GM21737 (cell line): ENCODE data around the gene ARHGAP24.

Experiments used
- ATAC-seq: cut with Tn5 transposase; IDR thresholded peaks from one replicate; pipeline ENCODE4 v1.9.1; 2021; ENCODE audit warnings: mild to moderate bottlenecking, moderate library complexity; ENCODE audit not compliant: unreplicated experiment

The ARHGAP24 gene

GRCh38 chr4:85772470-85772869 is 297.5 kb downstream of the ARHGAP24 start:
- no peak for ATAC-seq

DNA sequence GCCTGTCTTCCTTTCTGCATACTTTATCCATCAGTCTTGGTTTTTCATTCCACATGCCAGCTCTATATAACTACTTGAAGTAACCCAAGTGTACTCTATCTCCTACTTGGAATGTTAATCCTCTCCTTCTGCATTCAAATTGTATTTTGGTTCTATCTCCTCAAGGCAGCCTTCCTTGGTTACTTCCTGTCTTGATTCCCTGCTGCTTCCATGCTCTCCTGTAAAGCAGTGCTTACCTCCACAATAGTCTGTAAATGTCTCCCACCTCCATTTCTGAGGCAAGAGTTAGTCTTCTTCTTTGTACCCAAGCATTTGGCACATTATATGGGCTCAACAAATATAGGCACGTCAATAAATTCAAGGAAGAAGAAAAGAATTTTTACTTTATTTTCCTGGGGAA is 298.4 kb downstream of the ARHGAP24 start:
- no peak for ATAC-seq

GRCh38 chr4:85774000-85774399 is 299.1 kb downstream of the ARHGAP24 start:
- ATAC-seq = no peak

GRCh38 chr4:85774489-85774888 is 299.5 kb downstream of the ARHGAP24 start:
- ATAC-seq = no peak

DNA sequence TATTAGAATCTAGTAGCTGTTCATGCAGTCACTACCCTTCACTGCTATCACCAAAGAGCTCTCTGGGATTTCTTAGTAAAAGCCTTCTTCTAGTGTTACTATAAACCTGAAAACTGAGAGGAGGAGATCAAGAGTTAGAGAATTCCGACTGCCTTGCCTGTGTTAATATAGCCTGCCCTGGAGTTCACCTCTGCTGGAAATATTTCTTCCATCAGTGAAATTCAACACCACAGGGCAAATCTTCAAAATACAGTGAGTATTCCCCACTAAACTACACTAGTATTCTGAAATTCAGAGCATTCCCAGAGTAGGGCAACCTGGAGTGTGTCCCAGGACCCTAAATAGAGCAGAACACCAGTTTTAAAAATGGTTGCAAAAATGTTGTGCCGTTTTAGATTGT is 301.1 kb downstream of the ARHGAP24 start:
- no peak for ATAC-seq

- no peak for ATAC-seq
These were observed 301.6 kb downstream of the ARHGAP24 start for GRCh38 chr4:85776579-85776978.

DNA sequence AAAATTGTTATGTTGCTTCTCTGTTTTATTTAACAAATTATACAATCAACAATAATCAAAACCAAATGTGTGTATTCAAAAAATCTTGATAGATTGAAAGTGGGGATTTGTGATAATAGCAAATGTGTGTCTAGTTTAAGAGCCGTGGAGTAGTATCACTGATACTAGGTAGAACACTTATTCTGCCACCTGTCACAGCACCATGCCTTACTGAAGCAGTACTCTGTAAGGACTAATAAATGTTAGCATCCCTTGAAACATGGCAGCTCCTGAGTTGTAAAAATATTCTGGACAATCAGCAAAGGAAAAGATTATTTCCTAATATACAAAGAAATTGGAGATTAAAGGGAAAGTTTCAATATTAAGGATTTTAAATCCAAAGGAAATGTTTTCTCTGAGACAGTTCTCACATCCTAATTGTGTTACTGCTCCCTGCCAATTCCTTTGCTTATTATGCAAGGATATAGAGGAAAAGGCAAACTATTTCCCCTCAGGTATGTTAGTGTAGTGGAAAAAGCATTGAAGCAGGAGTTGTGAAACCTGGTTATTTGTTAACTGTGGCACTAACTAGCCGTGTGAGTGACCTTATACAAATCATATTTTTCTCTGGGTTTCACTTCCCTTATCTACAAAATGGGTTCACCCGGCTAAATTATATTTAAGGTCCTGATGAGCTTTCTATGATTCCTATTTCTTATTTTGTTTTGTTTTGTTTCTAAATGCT is 303.1 kb downstream of the ARHGAP24 start:
- ATAC-seq = peak; percentile 77

GRCh38 chr4:85778632-85779131 is 303.7 kb downstream of the ARHGAP24 start:
- peak; percentile 67 for ATAC-seq

GRCh38 chr4:85779165-85779564 is 304.2 kb downstream of the ARHGAP24 start:
- ATAC-seq = no peak

DNA sequence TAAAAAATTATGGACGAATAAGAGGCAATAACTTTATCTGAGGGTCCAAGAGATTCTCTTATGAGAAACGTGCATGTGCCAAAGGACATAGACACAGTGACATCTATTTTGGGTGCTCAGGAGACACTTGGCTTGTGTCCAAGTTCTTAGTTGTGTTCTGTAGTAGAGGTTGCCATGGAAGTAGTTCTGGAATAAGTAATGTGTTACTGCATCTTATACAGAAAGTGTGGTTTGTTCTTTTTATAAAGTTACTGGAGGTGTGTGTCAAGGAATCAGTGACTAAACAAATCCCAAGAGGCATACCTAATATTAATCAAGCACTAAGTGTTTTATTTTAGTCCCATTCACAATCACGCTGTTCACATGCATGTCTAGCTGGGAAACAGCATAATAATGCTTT is 305.7 kb downstream of the ARHGAP24 start:
- peak; percentile 44 for ATAC-seq

DNA sequence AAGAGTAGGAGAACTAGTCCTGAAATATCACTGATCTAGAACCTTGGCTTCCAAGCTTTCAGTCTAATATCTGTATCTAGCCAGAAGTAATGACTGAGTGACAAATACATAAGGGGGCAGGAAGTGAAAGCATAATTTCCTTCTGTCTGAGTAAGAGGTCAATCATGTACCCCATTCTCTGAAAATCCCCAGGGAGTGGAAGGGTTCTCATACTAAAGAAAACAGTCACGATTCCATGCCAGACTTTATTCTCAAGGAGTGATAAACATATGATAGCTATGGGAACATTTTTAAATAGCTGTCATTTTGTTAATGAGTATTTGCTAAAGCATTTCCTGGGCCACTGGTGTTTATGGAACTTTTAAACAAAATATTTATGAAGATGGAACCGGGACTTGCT is 308.5 kb downstream of the ARHGAP24 start:
- ATAC-seq = no peak

GRCh38 chr4:85783900-85784299 is 308.9 kb downstream of the ARHGAP24 start:
- no peak for ATAC-seq

DNA sequence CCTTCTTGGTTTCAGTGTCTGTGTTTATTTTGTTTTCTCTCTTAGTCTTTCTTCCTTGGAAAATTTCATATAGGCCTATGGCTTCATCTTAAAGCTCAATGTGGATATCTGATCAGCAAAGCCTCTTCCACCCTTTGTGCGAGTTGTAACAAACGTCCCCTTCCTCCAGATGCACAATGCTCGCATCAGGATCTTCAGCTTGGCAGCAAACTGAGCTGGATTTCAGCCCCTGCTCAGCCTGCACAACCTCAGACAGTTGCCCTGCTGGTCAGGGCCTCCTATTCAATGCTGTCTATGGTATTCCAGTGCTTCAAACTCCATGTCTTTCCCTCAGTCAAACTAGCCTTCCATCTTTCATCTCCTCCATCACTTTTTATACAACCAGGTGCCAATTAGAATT is 309.4 kb downstream of the ARHGAP24 start:
- no peak for ATAC-seq

GRCh38 chr4:85784947-85785346 is 310.0 kb downstream of the ARHGAP24 start:
- ATAC-seq = no peak

DNA sequence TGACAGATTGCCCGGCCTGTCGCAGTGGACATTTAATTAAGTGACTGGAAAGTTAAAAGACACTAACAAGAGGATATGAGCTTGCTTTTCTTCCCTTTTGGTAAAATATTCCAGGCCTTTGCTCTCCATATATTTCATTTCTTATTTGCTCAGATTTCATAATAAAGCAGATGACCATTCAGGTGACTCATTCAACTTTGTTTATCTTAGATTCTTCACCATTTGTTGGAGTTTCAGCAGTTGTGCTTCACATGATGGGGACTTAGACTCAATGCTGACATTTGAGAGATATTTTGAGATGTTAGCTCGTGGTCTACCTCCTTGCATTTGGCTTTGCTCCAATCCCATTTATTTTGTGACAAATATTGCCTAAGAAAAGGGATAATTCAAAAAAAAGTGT is 312.2 kb downstream of the ARHGAP24 start:
- ATAC-seq = no peak

GRCh38 chr4:85788604-85789003 is 313.7 kb downstream of the ARHGAP24 start:
- no peak for ATAC-seq

- ATAC-seq = no peak
These were observed 314.3 kb downstream of the ARHGAP24 start for GRCh38 chr4:85789241-85789640.

DNA sequence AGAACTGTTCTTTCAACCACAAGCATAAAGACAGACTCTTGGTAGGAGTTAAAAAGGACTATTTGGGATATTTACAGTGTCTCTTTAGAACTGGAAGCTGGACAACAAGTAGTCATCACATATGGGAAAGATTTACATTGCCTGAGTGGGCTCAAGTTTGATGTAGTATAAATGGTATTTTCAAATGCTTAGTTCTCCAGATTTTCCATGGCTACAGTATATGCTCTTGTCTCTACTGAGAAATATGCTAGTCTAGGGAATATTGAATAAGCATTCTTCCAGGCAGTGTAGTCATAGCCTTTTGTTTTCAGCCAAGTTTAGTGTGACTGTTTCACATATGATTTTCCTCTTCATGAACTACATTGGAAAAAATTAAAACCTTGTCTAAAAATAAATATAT is 315.6 kb downstream of the ARHGAP24 start:
- ATAC-seq = no peak

GRCh38 chr4:85792376-85793232 is 317.7 kb downstream of the ARHGAP24 start:
- no peak for ATAC-seq

- no peak for ATAC-seq
These were observed 318.3 kb downstream of the ARHGAP24 start for GRCh38 chr4:85793233-85793585.

- ATAC-seq = no peak
These were observed 323.2 kb downstream of the ARHGAP24 start for GRCh38 chr4:85798012-85798770.
